MCF 10A (cell line): ENCODE measurements around the gene ADAMTSL3. TPM values are rescaled to one million over a fixed set of nuclear protein-coding genes. Genes with fewer than 3 reads are reported as not detected.

Experiments
- BruUV-seq: library from RNA; stranded (reverse); fragments of 400-500 nt; replicated peaks from 2 replicates; lab custom pipeline; 2021; lab: Mats Ljungman, UMichigan
- CTCF ChIA-PET: fragments of 300-600 bp; sonication (Branson Sonifier 250); formaldehyde crosslinking; extraction: SDS; loops from one replicate; lab custom pipeline; 2021; ENCODE audit warnings: antibody characterized with exemption, inconsistent platforms; lab: Yijun Ruan, JAX
- POLR2A ChIA-PET: fragments of 300-600, 350-650 bp; sonication (Branson Sonifier 250); formaldehyde crosslinking; extraction: SDS; loops from one replicate; lab custom pipeline; 2020; ENCODE audit warnings: antibody characterized with exemption, inconsistent platforms; lab: Yijun Ruan, JAX
- DNase-seq: peaks from one replicate; pipeline ENCODE4 v3.0.0-alpha.2; 2018; ENCODE audit not compliant: unreplicated experiment
- H3K27ac Mint-ChIP-seq: one replicate; pipeline ENCODE4 v1.8.0; 2022; ENCODE audit warnings: mild to moderate bottlenecking, low read depth, mixed read lengths; ENCODE audit not compliant: unreplicated experiment
- H3K27me3 Mint-ChIP-seq: one replicate; pipeline ENCODE4 v1.8.0; 2022; ENCODE audit warnings: mixed read lengths; ENCODE audit not compliant: insufficient read depth, unreplicated experiment
- H3K36me3 Mint-ChIP-seq: one replicate; pipeline ENCODE4 v1.8.0; 2022; ENCODE audit warnings: mild to moderate bottlenecking, moderate library complexity, mixed read lengths; ENCODE audit not compliant: insufficient read depth, unreplicated experiment
- H3K4me1 Mint-ChIP-seq: one replicate; pipeline ENCODE4 v1.8.0; 2022; ENCODE audit warnings: mixed read lengths; ENCODE audit not compliant: insufficient read depth, unreplicated experiment
- H3K4me3 Mint-ChIP-seq: one replicate; pipeline ENCODE4 v1.8.0; 2022; ENCODE audit warnings: mild to moderate bottlenecking, moderate library complexity, mixed read lengths; ENCODE audit not compliant: unreplicated experiment
- H3K9me3 Mint-ChIP-seq: one replicate; pipeline ENCODE4 v1.8.0; 2022; ENCODE audit warnings: mixed read lengths; ENCODE audit not compliant: unreplicated experiment
- CTCF ChIP-seq: fragments of 200-600 bp; IDR thresholded peaks from one replicate; pipeline ENCODE4 v1.8.0; 2022; ENCODE audit warnings: antibody characterized with exemption, mild to moderate bottlenecking; ENCODE audit not compliant: unreplicated experiment
- intact Hi-C: fragments of 100-400 bp; cut with micrococcal nuclease; formaldehyde crosslinking; loops from 2 replicates; pipeline ENCODE4 v1.14.1; 2022
- total RNA-seq: library from RNA; stranded (reverse); gene quantifications from 2 replicates; pipeline ENCODE4 v1.2.3, GENCODE V29; 2022

ADAMTSL3 gene
- total RNA-seq, 1 experiment from 2014 or later: 1.2 TPM

- TF ChIP-seq CTCF: no peak
- intact Hi-C loops: no loop called here
- ChIA-PET CTCF (no interaction called here), POLR2A (interaction anchor here (0.6 to 0.9 kb wide), 2 partner anchors 51 to 83 kb away, joined by 3 read pairs; no protein-coding TSS in a partner anchor)
- Mint-ChIP-seq H3K27ac (no peak overlapping the region), H3K9me3 (peaks cover 18% of the 10 kb centered on the region), H3K27me3 (no peaks in the 10 kb centered on the region), H3K36me3 (no peaks in the 10 kb centered on the region), H3K4me1 (no peaks in the 10 kb centered on the region), H3K4me3 (no peak overlapping the region)
- no peak for DNase-seq
- no TSS peak for BruUV-seq
These were observed 324.7 kb downstream of the ADAMTSL3 start for GRCh38 chr15:83978588-83978987.

- intact Hi-C loops: no loop called here
These were observed 326.7 kb downstream of the ADAMTSL3 start for GRCh38 chr15:83980637-83981036.

GRCh38 chr15:83982748-83983147 is 328.8 kb downstream of the ADAMTSL3 start:
- H3K27ac Mint-ChIP-seq: no peak overlapping the region
- BruUV-seq: no TSS peak
- no peaks in the 10 kb centered on the region for H3K9me3 Mint-ChIP-seq
- H3K27me3 Mint-ChIP-seq: no peaks in the 10 kb centered on the region
- ChIA-PET POLR2A (interaction anchor here (1.3 kb wide), 1 partner anchor 22 kb away, joined by 3 read pairs; no protein-coding TSS in a partner anchor), CTCF (no interaction called here)
- TF ChIP-seq CTCF: no peak
- intact Hi-C loops: no loop called here
- no peak overlapping the region for H3K4me3 Mint-ChIP-seq
- DNase-seq: no peak
- no peaks in the 10 kb centered on the region for H3K4me1 Mint-ChIP-seq
- no peaks in the 10 kb centered on the region for H3K36me3 Mint-ChIP-seq

More at GRCh38 chr15:83980637-83981036, 326.7 kb downstream of the ADAMTSL3 start:
- no peak overlapping the region for H3K4me3 Mint-ChIP-seq
- ChIA-PET CTCF (no interaction called here), POLR2A (no interaction called here)
- H3K9me3 Mint-ChIP-seq: peaks cover 13% of the 10 kb centered on the region
- H3K4me1 Mint-ChIP-seq: no peaks in the 10 kb centered on the region
- no peak for TF ChIP-seq CTCF
- H3K27ac Mint-ChIP-seq: no peak overlapping the region
- no peaks in the 10 kb centered on the region for H3K36me3 Mint-ChIP-seq
- BruUV-seq: no TSS peak
- DNase-seq: no peak
- H3K27me3 Mint-ChIP-seq: no peaks in the 10 kb centered on the region

GRCh38 chr15:83983634-83984458 is 329.9 kb downstream of the ADAMTSL3 start:
- ChIA-PET CTCF (interaction anchor here (0.9 to 1.5 kb wide), 2 partner anchors 9 to 51 kb away, joined by 3 read pairs; no protein-coding TSS in a partner anchor), POLR2A (interaction anchor here (0.5 to 1.3 kb wide), 4 partner anchors 14 to 79 kb away, joined by 3 read pairs; no protein-coding TSS in a partner anchor)
- DNase-seq: no peak
- Mint-ChIP-seq H3K4me1 (no peaks in the 10 kb centered on the region), H3K27ac (no peak overlapping the region), H3K4me3 (no peak overlapping the region), H3K9me3 (no peaks in the 10 kb centered on the region), H3K27me3 (no peaks in the 10 kb centered on the region), H3K36me3 (no peaks in the 10 kb centered on the region)
- TF ChIP-seq CTCF: no peak
- intact Hi-C loops: no loop called here
- no TSS peak for BruUV-seq
